ENCODE data around the gene GPR151. TPM values are rescaled to one million over a fixed set of nuclear protein-coding genes. Genes with fewer than 3 reads are reported as not detected.

Gene GPR151
- total RNA-seq, 1 donor: not detected

DNA sequence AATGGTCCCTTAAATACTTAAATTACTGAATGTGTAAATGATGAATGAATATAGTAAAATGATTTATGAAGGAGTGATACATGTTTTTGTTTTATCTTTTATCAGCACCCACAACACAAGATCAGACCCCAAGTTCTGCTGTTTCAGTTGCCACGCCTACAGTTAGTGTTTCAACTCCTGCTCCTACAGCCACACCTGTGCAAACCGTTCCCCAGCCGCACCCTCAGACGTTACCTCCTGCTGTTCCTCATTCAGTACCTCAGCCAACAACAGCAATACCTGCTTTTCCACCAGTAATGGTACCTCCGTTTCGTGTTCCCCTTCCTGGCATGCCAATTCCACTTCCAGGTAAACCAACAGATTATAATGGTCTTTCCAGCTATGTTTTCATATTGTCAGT lies 52.5 kb downstream of the GPR151 start:
- no peak overlapping the region for H3K4me3 ChIP-seq (ENCODE audit: low read depth, low read length)
- no peak for DNase-seq (ENCODE audit: low read depth)
- TF ChIP-seq, protein P1, sequence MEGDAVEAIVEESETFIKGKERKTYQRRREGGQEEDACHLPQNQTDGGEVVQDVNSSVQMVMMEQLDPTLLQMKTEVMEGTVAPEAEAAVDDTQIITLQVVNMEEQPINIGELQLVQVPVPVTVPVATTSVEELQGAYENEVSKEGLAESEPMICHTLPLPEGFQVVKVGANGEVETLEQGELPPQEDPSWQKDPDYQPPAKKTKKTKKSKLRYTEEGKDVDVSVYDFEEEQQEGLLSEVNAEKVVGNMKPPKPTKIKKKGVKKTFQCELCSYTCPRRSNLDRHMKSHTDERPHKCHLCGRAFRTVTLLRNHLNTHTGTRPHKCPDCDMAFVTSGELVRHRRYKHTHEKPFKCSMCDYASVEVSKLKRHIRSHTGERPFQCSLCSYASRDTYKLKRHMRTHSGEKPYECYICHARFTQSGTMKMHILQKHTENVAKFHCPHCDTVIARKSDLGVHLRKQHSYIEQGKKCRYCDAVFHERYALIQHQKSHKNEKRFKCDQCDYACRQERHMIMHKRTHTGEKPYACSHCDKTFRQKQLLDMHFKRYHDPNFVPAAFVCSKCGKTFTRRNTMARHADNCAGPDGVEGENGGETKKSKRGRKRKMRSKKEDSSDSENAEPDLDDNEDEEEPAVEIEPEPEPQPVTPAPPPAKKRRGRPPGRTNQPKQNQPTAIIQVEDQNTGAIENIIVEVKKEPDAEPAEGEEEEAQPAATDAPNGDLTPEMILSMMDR (IDR thresholded peaks at IDR 0.05; ENCODE audit: insufficient read depth, low read length): no peak

Small RNA genes within 50 kb of the gene (small RNA-seq; reads per million reads assigned to genes)
- gene RF02271: not detected

Other genes with a start within 250 kb of the GPR151 start
- 0.09 TPM in 1 of 2 replicates, not detected in the other for gene POU4F3, start 177.4 kb downstream of the GPR151 start, total RNA-seq (ENCODE audit: low replicate concordance)
- 58.7 and 66.4 TPM in 2 replicates for gene TCERG1, start 68.9 kb downstream of the GPR151 start, total RNA-seq (ENCODE audit: low replicate concordance)